Coronary artery (tissue), 2 donors: ENCODE results near the gene HIVEP2.

Source experiments
- DNase-seq: peaks from one replicate; pipeline ENCODE4 v3.0.0-alpha.2; 2017; ENCODE audit warnings: low spot score
- H3K27ac ChIP-seq, 2 donors: fragments of 200-600 bp; sonication (generic); one replicate each; pipeline ENCODE4 v1.5.1; 2016 to 2019
- H3K4me3 ChIP-seq: fragments of 200-600 bp; sonication (generic); 2 replicates; pipeline ENCODE4 v1.5.1; 2016; ENCODE audit warnings: mild to moderate bottlenecking, moderate library complexity
- CTCF ChIP-seq: fragments of 200-600 bp; sonication (generic); IDR thresholded peaks from one replicate; pipeline ENCODE4 v1.5.1; 2019; ENCODE audit warnings: antibody characterized with exemption

Gene HIVEP2

DNA sequence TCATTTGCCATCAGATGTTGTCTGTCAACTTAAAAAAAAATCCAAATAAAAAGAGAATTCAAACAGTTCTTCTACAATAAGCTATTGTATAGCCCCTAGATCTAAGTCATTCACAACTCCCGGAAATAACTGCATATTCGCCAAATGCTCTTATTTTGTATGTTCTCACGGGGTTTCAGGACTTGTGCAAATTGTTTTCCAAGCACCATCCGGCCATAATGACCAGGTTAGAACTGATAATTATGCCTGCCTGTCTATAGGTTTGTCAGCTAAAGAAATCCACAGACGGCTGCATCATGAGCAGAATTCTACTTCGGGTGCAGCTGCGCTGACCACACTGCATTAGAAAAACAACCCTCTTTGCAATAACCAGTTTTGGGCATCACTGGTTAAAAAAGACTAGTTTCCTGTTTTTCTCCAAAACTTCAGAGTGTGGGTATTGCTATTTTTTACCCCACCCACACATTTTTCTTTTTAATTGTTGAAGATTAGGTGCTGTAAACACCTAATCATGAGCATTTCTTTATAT, 87.7 kb downstream of the HIVEP2 start:
- no peak for DNase-seq
- Histone ChIP-seq H3K27ac (no peak overlapping the region), H3K4me3 (no peak overlapping the region)
- no peak for TF ChIP-seq CTCF

- no peak for TF ChIP-seq CTCF
- DNase-seq: no peak
- Histone ChIP-seq H3K27ac (no peak overlapping the region), H3K4me3 (no peak overlapping the region)
Observed at GRCh38 chr6:142856624-142857232, 88.2 kb downstream of the HIVEP2 start.

- H3K27ac ChIP-seq: no peak overlapping the region
- TF ChIP-seq CTCF: no peak
- H3K4me3 ChIP-seq: no peak overlapping the region
- DNase-seq: no peak
Observed at GRCh38 chr6:142855893-142856623, 88.9 kb downstream of the HIVEP2 start.

GRCh38 chr6:142854589-142855488, 90.1 kb downstream of the HIVEP2 start:
- no peak for DNase-seq
- Histone ChIP-seq H3K4me3 (no peak overlapping the region), H3K27ac (no peak overlapping the region)
- TF ChIP-seq CTCF: no peak

DNA sequence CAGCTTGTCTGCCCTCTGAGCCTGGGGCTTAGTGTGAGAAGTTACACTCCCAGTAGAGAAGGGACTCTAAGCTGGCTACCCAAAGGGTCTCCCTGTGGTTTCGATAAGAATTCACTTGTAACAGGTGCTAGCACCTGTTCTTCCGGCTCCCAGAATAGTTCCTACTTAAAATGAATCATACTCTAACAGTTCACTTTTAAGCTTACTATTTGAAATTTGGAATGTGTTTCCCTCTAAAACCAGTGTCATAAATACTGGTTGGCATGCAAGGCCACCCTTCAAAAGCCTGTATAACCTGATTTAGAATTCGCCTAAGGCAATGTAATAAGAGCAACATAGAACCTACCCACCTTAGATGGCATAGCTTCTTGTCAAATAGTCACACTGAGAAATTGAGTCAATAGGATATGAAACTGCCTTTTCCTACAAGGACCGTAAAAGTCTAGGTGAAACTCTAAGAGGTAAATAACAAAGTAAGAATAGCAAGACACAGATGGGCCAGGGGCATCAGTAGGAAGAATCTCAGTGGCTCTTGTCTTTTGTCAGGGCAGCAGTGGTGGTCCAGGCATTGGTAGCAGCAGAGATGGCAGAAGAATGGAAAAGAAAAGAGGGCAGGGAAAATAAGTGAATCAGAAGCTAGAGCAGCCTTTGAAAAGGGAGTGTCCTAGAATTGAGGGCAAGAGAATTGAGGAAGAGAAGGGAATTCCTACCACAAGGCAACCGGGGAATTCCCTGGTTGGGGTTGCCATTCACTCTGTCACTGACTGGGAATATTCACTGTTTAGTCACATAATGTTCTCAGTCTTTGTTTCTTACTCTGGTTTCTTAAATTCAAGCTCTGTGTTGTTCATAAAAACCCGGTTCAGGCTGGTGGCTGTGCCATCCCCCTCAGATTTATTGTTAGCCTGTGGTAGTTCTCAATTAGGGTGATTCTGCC, 91.5 kb downstream of the HIVEP2 start:
- Histone ChIP-seq H3K4me3 (no peak overlapping the region), H3K27ac (no peak overlapping the region)
- DNase-seq: no peak
- TF ChIP-seq CTCF: no peak

DNA sequence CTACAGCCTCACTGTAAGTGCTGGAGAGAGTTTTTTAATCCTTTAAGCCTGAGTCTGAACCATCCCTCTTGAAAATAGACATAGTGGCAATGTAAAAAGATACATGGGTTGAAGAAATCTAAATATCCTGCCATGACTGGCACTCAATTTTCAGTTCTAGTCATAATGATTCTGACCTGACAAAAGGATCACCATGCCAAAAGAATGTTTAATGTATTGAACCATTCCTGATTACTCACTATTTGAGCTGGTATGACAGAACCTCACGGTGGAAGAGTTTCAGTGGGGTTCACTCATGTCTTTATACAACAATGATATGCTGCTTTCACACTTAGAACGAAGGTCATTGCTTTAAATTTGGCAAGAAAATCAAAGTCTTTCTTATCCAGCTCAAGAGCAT, 93.4 kb downstream of the HIVEP2 start:
- no peak for DNase-seq
- Histone ChIP-seq H3K27ac (no peak overlapping the region), H3K4me3 (no peak overlapping the region)
- TF ChIP-seq CTCF: no peak
